IMR-90 (cell line): Measurements from ENCODE around the gene PPP1R14C. TPM values are rescaled to one million over a fixed set of nuclear protein-coding genes. Genes with fewer than 3 reads are reported as not detected.

Experiments
- ATAC-seq: fragments of 200-7000 bp; cut with Tn5 transposase; 2 replicates; pipeline ENCODE4 v1.9.1; 2020; ENCODE audit warnings: low read depth, mild to moderate bottlenecking, moderate library complexity
- BruUV-seq: library from RNA; stranded (reverse); fragments of 400-500 nt; replicated peaks from 2 replicates; lab custom pipeline; 2021; lab: Mats Ljungman, UMichigan
- CTCF ChIA-PET: fragments of 300-600 bp; formaldehyde crosslinking; extraction: SDS; loops from one replicate; lab custom pipeline; 2021; ENCODE audit warnings: antibody characterized with exemption; lab: Yijun Ruan, JAX
- POLR2A ChIA-PET: fragments of 300-600 bp; sonication (Branson Sonifier 250); formaldehyde crosslinking; loops from one replicate; lab custom pipeline; 2022; ENCODE audit warnings: antibody characterized with exemption; ENCODE audit not compliant: unreplicated experiment; lab: Charles Lee
- DNase-seq: peaks from one replicate; pipeline ENCODE4 v3.0.0; 2013
- H2AFZ ChIP-seq: replicated peaks from 2 replicates; pipeline ENCODE3; 2013; ENCODE audit warnings: low read length, mild to moderate bottlenecking; ENCODE audit not compliant: poor library complexity
- H2AK5ac ChIP-seq: 2 replicates; pipeline ENCODE4 v1.6.1; 2013; ENCODE audit warnings: low read depth, low read length, inconsistent platforms
- H2AK9ac ChIP-seq: replicated peaks from 2 replicates; pipeline ENCODE3; 2013; ENCODE audit warnings: mild to moderate bottlenecking, low read depth, low read length, moderate library complexity; ENCODE audit not compliant: poor library complexity
- H2BK120ac ChIP-seq: 2 replicates; pipeline ENCODE4 v1.6.1; 2013; ENCODE audit warnings: low read depth, low read length, inconsistent platforms
- H2BK15ac ChIP-seq: 3 replicates; pipeline ENCODE4 v1.6.1; 2013; ENCODE audit warnings: low read depth, low read length, inconsistent platforms
- H2BK20ac ChIP-seq: 2 replicates; pipeline ENCODE4 v1.6.1; 2013; ENCODE audit warnings: low read depth, mild to moderate bottlenecking, inconsistent platforms, low read length, moderate library complexity
- H2BK5ac ChIP-seq: 2 replicates; pipeline ENCODE4 v1.6.1; 2013; ENCODE audit warnings: mild to moderate bottlenecking, low read depth, low read length, inconsistent platforms; ENCODE audit not compliant: poor library complexity, severe bottlenecking
- H3K14ac ChIP-seq: replicated peaks from 2 replicates; pipeline ENCODE4 v1.6.1; 2013; ENCODE audit warnings: low read depth, low read length, inconsistent platforms
- H3K18ac ChIP-seq: 2 replicates; pipeline ENCODE4 v1.6.1; 2013; ENCODE audit warnings: low read depth, low read length, control low read depth
- H3K23ac ChIP-seq: 2 replicates; pipeline ENCODE4 v1.6.1; 2013; ENCODE audit warnings: low read depth, low read length, inconsistent platforms
- H3K27ac ChIP-seq: 2 replicates; pipeline ENCODE4 v1.5.1; 2013; ENCODE audit warnings: mild to moderate bottlenecking, control low read depth, low read length; ENCODE audit not compliant: insufficient read depth
- H3K27me3 ChIP-seq: 2 replicates; pipeline ENCODE4 v1.6.1; 2013; ENCODE audit warnings: low read length; ENCODE audit not compliant: control insufficient read depth, insufficient read depth
- H3K36me3 ChIP-seq: 2 replicates; pipeline ENCODE4 v1.6.1; 2013; ENCODE audit warnings: low read length, mixed read lengths; ENCODE audit not compliant: control insufficient read depth, insufficient read depth
- H3K4ac ChIP-seq: 2 replicates; pipeline ENCODE4 v1.6.1; 2013; ENCODE audit warnings: low read depth, low read length, inconsistent platforms
- H3K4me1 ChIP-seq: 2 replicates; pipeline ENCODE4 v1.6.1; 2013; ENCODE audit warnings: low read length, mixed read lengths; ENCODE audit not compliant: control insufficient read depth, insufficient read depth
- H3K4me2 ChIP-seq: 2 replicates; pipeline ENCODE4 v1.6.1; 2013; ENCODE audit warnings: low read depth, mild to moderate bottlenecking, control low read depth, low read length, moderate library complexity
- H3K4me3 ChIP-seq: 2 replicates; pipeline ENCODE4 v1.5.1; 2013; ENCODE audit warnings: low read depth, mild to moderate bottlenecking, control low read depth, low read length, moderate library complexity; ENCODE audit not compliant: insufficient read depth
- H3K56ac ChIP-seq: 2 replicates; pipeline ENCODE4 v1.6.1; 2013; ENCODE audit warnings: low read length, inconsistent platforms; ENCODE audit not compliant: insufficient read depth; ENCODE audit errors: extremely low read depth
- H3K79me1 ChIP-seq, 2 experiments: 2 replicates each; pipeline ENCODE4 v1.6.1; 2013; ENCODE audit warnings: low read length in 2 of 2, inconsistent platforms in 1 of 2, low read depth in 1 of 2
- H3K9ac ChIP-seq: 2 replicates; pipeline ENCODE4 v1.6.1; 2013; ENCODE audit warnings: low read depth, low read length, control low read depth
- H3K9me1 ChIP-seq: 2 replicates; pipeline ENCODE4 v1.6.1; 2013; ENCODE audit warnings: low read length, inconsistent platforms; ENCODE audit not compliant: insufficient read depth
- H3K9me3 ChIP-seq: 2 replicates; pipeline ENCODE4 v1.6.1; 2013; ENCODE audit warnings: low read length; ENCODE audit not compliant: control insufficient read depth, insufficient read depth
- H4K20me1 ChIP-seq: 2 replicates; pipeline ENCODE4 v1.6.1; 2013; ENCODE audit warnings: low read length, inconsistent platforms; ENCODE audit not compliant: insufficient read depth
- H4K5ac ChIP-seq: 2 replicates; pipeline ENCODE4 v1.6.1; 2013; ENCODE audit warnings: mild to moderate bottlenecking, low read depth, low read length, control low read depth
- H4K8ac ChIP-seq, 2 experiments: 2 replicates each; pipeline ENCODE4 v1.6.1; 2013; ENCODE audit warnings: low read depth in 2 of 2, low read length in 2 of 2, control low read depth in 1 of 2, inconsistent platforms in 1 of 2
- H4K91ac ChIP-seq: 2 replicates; pipeline ENCODE4 v1.6.1; 2013; ENCODE audit warnings: low read depth, low read length, inconsistent platforms; ENCODE audit not compliant: insufficient read depth
- BHLHE40 ChIP-seq: fragments of 150-350 bp; IDR thresholded peaks from 2 replicates; pipeline ENCODE4 v1.6.1; 2016; ENCODE audit warnings: mild to moderate bottlenecking, low read depth, low read length
- MAZ ChIP-seq: IDR thresholded peaks from 2 replicates; pipeline ENCODE4 v1.6.1; 2012; ENCODE audit warnings: low read depth, mild to moderate bottlenecking, low read length, improper control_type of control experiment, moderate library complexity, borderline replicate concordance
- POLR2A ChIP-seq: IDR thresholded peaks from 2 replicates; pipeline ENCODE4 v1.6.1; 2012; ENCODE audit warnings: mild to moderate bottlenecking, low read depth, low read length
- RFX5 ChIP-seq: IDR thresholded peaks from 2 replicates; pipeline ENCODE4 v1.8.0; 2012; ENCODE audit warnings: low read depth, mild to moderate bottlenecking, low read length, moderate library complexity
- whole genome bisulfite sequencing, 2 experiments: methylation state at CpG; one replicate each; pipeline versions ENCODE4 v1.1.5 to v1.1.7; 2013; ENCODE audit warnings: missing lambda C conversion rate in 2 of 2; ENCODE audit not compliant: insufficient read length in 1 of 2; ENCODE audit errors: extremely low coverage in 2 of 2; 5-methylcytosine and 5-hydroxymethylcytosine counted together
- dilution Hi-C: fragments of 300-500 bp; cut with HindIII; formaldehyde crosslinking; loops from one replicate; pipeline ENCODE4 v1.14.3; 2018; ENCODE audit warnings: low sequenced_read_pairs; ENCODE audit not compliant: unreplicated experiment
- in situ Hi-C: fragments of 300-500 bp; cut with MboI; formaldehyde crosslinking; loops from 3 replicates; pipeline ENCODE4 v1.14.3; 2019; ENCODE audit warnings: low sequenced_read_pairs, inconsistent platforms, mixed read lengths
- intact Hi-C: fragments of 100-400 bp; cut with micrococcal nuclease; formaldehyde crosslinking; loops from 2 replicates; pipeline ENCODE4 v1.10.0; 2022
- polyA plus RNA-seq, 3 experiments: library from polyadenylated mRNA; depleted of rRNA; stranded (reverse); fragments of >200 nt; gene quantifications; 2 replicates each; pipeline ENCODE4 v1.2.3, GENCODE V29; 2012; ENCODE audit warnings: low replicate concordance in 1 of 3
- total RNA-seq: library from RNA; depleted of rRNA; stranded (reverse); fragments of >200 nt; gene quantifications from 2 replicates; pipeline ENCODE4 v1.2.3, GENCODE V29; 2012

Gene PPP1R14C
- total and polyA plus RNA-seq, 2 of the 4 experiments (the other 2 are of a cell fraction) = not detected

- Histone ChIP-seq H2BK20ac (no peak overlapping the region), H3K27ac (no peak overlapping the region), H3K56ac (no peak overlapping the region), H2BK15ac (no peak overlapping the region), H3K23ac (no peak overlapping the region), H3K9me1 (no peaks in the 10 kb centered on the region), H4K8ac (no peak overlapping the region), H3K18ac (no peak overlapping the region), H3K9ac (no peak overlapping the region), H2AK9ac (no peak overlapping the region), H2AFZ (no peak overlapping the region), H3K4me1 (no peaks in the 10 kb centered on the region; the same call in 1 of the 2 replicates), H3K14ac (no peak overlapping the region), H4K20me1 (no peaks in the 10 kb centered on the region), H4K5ac (no peak overlapping the region), H3K4me3 (no peak overlapping the region), H2BK120ac (no peak overlapping the region), H3K79me1 (no peaks in the 10 kb centered on the region), H3K4ac (no peak overlapping the region), H3K36me3 (no peaks in the 10 kb centered on the region), H3K27me3 (peaks cover 48% of the 10 kb centered on the region), H2AK5ac (no peak overlapping the region), H2BK5ac (no peak overlapping the region), H4K91ac (no peak overlapping the region), H3K9me3 (no peaks in the 10 kb centered on the region; the same call in 1 of the 2 replicates), H3K4me2 (no peak overlapping the region)
- TF ChIP-seq MAZ (no peak), RFX5 (no peak), BHLHE40 (no peak), POLR2A (no peak)
- CTCF ChIA-PET = no interaction called here
- POLR2A ChIA-PET = no interaction called here
- ATAC-seq (no peak), DNase-seq (no peak)
- no CpG with 5 or more reads among the region's 3 CpGs for WGBS, 2 experiments
- dilution Hi-C loops = no loop called here
- intact Hi-C loops = no loop called here
- in situ Hi-C loops = no loop called here
- BruUV-seq = no TSS peak
Observed at GRCh38 chr6:150139533-150139932, 3.3 kb upstream of the PPP1R14C start.
